Endothelial cell of umbilical vein (primary cell): ENCODE results near the gene DOCK4. TPM values are rescaled to one million over a fixed set of nuclear protein-coding genes. Genes with fewer than 3 reads are reported as not detected.

Experiments used
- BruUV-seq: library from RNA; stranded (reverse); fragments of 400-500 nt; replicated peaks from 2 replicates; lab custom pipeline; 2021; lab: Mats Ljungman, UMichigan
- CTCF ChIA-PET: fragments of 300-600, 350-600 bp; sonication (Branson Sonifier 250); formaldehyde crosslinking; loops from one replicate; lab custom pipeline; 2021; ENCODE audit warnings: antibody characterized with exemption, inconsistent platforms; lab: Charles Lee
- POLR2A ChIA-PET: fragments of 300-600, 350-600 bp; sonication (Branson Sonifier 250); formaldehyde crosslinking; loops from one replicate; lab custom pipeline; 2021; ENCODE audit warnings: antibody characterized with exemption, inconsistent platforms; lab: Charles Lee
- DNase-seq: peaks from one replicate; pipeline ENCODE4 v3.0.0-alpha.2; 2011; ENCODE audit warnings: low read depth, low spot score
- FAIRE-seq: peaks from 2 replicates; lab custom pipeline; 2011; peaks lifted over from hg19 to GRCh38; lab: Jason Lieb, UNC
- H2AFZ ChIP-seq: 2 replicates; pipeline ENCODE4 v1.6.0; 2012; ENCODE audit warnings: low read depth, low read length, control low read depth, inconsistent platforms
- H3K27ac ChIP-seq: 2 replicates; pipeline ENCODE4 v1.5.1; 2011; ENCODE audit warnings: low read depth, mild to moderate bottlenecking, control low read depth, low read length, moderate library complexity; ENCODE audit not compliant: insufficient read depth
- H3K27me3 ChIP-seq, 2 experiments: 2 replicates each; pipeline versions ENCODE4 v1.6.0 to v1.6.1; 2011; ENCODE audit warnings: low read length in 2 of 2, mixed read lengths in 1 of 2; ENCODE audit not compliant: control insufficient read depth in 2 of 2, insufficient read depth in 2 of 2
- H3K36me3 ChIP-seq, 2 experiments: 2 replicates in 1 of 2; 3 replicates in 1 of 2; pipeline ENCODE4 v1.5.1; 2011; ENCODE audit warnings: low read length in 2 of 2, mild to moderate bottlenecking in 1 of 2, moderate library complexity in 1 of 2; ENCODE audit not compliant: control insufficient read depth in 2 of 2, insufficient read depth in 2 of 2; ENCODE audit errors: extremely low read depth in 1 of 2
- H3K4me1 ChIP-seq: 3 replicates; pipeline ENCODE4 v1.5.1; 2011; ENCODE audit warnings: mild to moderate bottlenecking, low read length; ENCODE audit not compliant: control insufficient read depth, insufficient read depth; ENCODE audit errors: extremely low read depth
- H3K4me2 ChIP-seq: 2 replicates; pipeline ENCODE4 v1.6.1; 2011; ENCODE audit warnings: low read length, control low read depth, mixed read lengths; ENCODE audit not compliant: insufficient read depth
- H3K4me3 ChIP-seq, 3 experiments: fragments of 200-600 bp in 1 of 3; sonication (generic), shearing (Covaris generic) in 1 of 3; replicated peaks in 1 of 3; 2 replicates each; pipeline ENCODE4 v1.5.1; 2011 to 2016; ENCODE audit warnings: control low read depth in 3 of 3, low read length in 3 of 3, mild to moderate bottlenecking in 2 of 3, inconsistent platforms in 1 of 3, low read depth in 1 of 3, moderate library complexity in 1 of 3; ENCODE audit not compliant: insufficient read depth in 1 of 3
- H3K79me2 ChIP-seq: 2 replicates; pipeline ENCODE4 v1.6.0; 2012; ENCODE audit warnings: low read length, inconsistent platforms; ENCODE audit not compliant: control insufficient read depth, insufficient read depth
- H3K9ac ChIP-seq: replicated peaks from 2 replicates; pipeline ENCODE3; 2011; ENCODE audit warnings: low read length, control low read depth; ENCODE audit not compliant: insufficient read depth; ENCODE audit errors: extremely low read depth
- H3K9me1 ChIP-seq: replicated peaks from 3 replicates; pipeline ENCODE4 v1.6.0; 2011; ENCODE audit warnings: mild to moderate bottlenecking, low read length; ENCODE audit not compliant: control insufficient read depth, insufficient read depth; ENCODE audit errors: extremely low read depth
- H3K9me3 ChIP-seq: replicated peaks from 2 replicates; pipeline ENCODE4 v1.5.1; 2012; ENCODE audit warnings: low read length, inconsistent platforms; ENCODE audit not compliant: control insufficient read depth, insufficient read depth
- H4K20me1 ChIP-seq: replicated peaks from 2 replicates; pipeline ENCODE3; 2011; ENCODE audit warnings: mild to moderate bottlenecking, low read length; ENCODE audit not compliant: control insufficient read depth, insufficient read depth; ENCODE audit errors: extremely low read depth
- CTCF ChIP-seq, 2 donors: IDR thresholded peaks; 1 replicate in 1 of 2; 2 replicates in 1 of 2; pipeline ENCODE4 v1.5.1; 2011; ENCODE audit warnings: low read length in 2 of 2, mild to moderate bottlenecking in 2 of 2, moderate library complexity in 2 of 2, control low read depth in 1 of 2, inconsistent platforms in 1 of 2, low read depth in 1 of 2; ENCODE audit not compliant: insufficient read depth in 1 of 2; ENCODE audit errors: extremely low read depth in 1 of 2
- EZH2 ChIP-seq: IDR thresholded peaks from 2 replicates; pipeline ENCODE4 v1.6.1; 2012; ENCODE audit warnings: borderline replicate concordance, low read depth, mild to moderate bottlenecking, moderate library complexity, low read length, inconsistent platforms; ENCODE audit not compliant: severe bottlenecking
- FOS ChIP-seq: IDR thresholded peaks from 2 replicates; pipeline ENCODE4 v1.6.1; 2011; ENCODE audit warnings: mild to moderate bottlenecking, low read length, moderate library complexity, borderline replicate concordance; ENCODE audit not compliant: insufficient read depth
- GATA2 ChIP-seq: IDR thresholded peaks from 2 replicates; pipeline ENCODE4 v1.7.0; 2011; ENCODE audit warnings: low read depth, mild to moderate bottlenecking, moderate library complexity, mixed read lengths, low read length; ENCODE audit not compliant: insufficient read length, insufficient read depth
- JUN ChIP-seq: IDR thresholded peaks from 2 replicates; pipeline ENCODE4 v1.6.1; 2011; ENCODE audit warnings: borderline replicate concordance, low read depth; ENCODE audit not compliant: insufficient read length, insufficient read depth
- MAX ChIP-seq: IDR thresholded peaks from 2 replicates; pipeline ENCODE4 v1.6.1; 2011; ENCODE audit not compliant: insufficient read depth, insufficient read length
- MYC ChIP-seq: IDR thresholded peaks from one replicate; pipeline ENCODE4 v1.6.1; 2011; ENCODE audit warnings: mild to moderate bottlenecking, low read depth, low read length
- POLR2AphosphoS5 ChIP-seq: IDR thresholded peaks from 2 replicates; pipeline ENCODE4 v1.6.1; 2012; ENCODE audit warnings: low read depth, mild to moderate bottlenecking, control low read depth, low read length, moderate library complexity; ENCODE audit not compliant: insufficient read depth
- dilution Hi-C: fragments of 300-500 bp; cut with MboI; formaldehyde crosslinking; loops from one replicate; pipeline ENCODE4 v1.15.0; 2019; ENCODE audit warnings: low sequenced_read_pairs; ENCODE audit not compliant: extremely low pct_ligation_motif_present
- intact Hi-C: fragments of 100-400 bp; cut with micrococcal nuclease; formaldehyde crosslinking; loops from one replicate; pipeline ENCODE4 v1.10.0; 2022
- polyA plus RNA-seq, 4 experiments: library from polyadenylated mRNA; depleted of rRNA in 3 of 4; stranded (reverse) in 3 of 4; unstranded in 1 of 4; fragments of >200 nt; gene quantifications; 2 replicates each; pipeline versions ENCODE4 v1.2.1 to v1.2.3, GENCODE V29; 2011 to 2012; ENCODE audit warnings: missing spikeins in 1 of 4
- total RNA-seq: library from RNA; stranded (reverse); gene quantifications from 2 replicates; pipeline ENCODE4 v1.2.3, GENCODE V29; 2021

Gene DOCK4
- total and polyA plus RNA-seq, 2 donors (not counting 3 experiments of a cell fraction or from before 2014, with no cell fraction given), result 47.4 to 164 TPM

GRCh38 chr7:111789048-111789320 lies 417.2 kb downstream of the DOCK4 start:
- Histone ChIP-seq H3K79me2 (no peaks in the 10 kb centered on the region), H3K4me3 (no peak overlapping the region), H3K27ac (no peak overlapping the region), H3K4me1 (no peaks in the 10 kb centered on the region), H3K9me1 (no peaks in the 10 kb centered on the region), H3K9me3 (no peaks in the 10 kb centered on the region), H3K4me2 (no peak overlapping the region), H3K36me3 (peaks cover 10 to 22% of the 10 kb centered on the region in 2 experiments), H4K20me1 (no peaks in the 10 kb centered on the region), H2AFZ (no peak overlapping the region), H3K9ac (no peak overlapping the region), H3K27me3 (no peaks in the 10 kb centered on the region)
- FAIRE-seq (no peak), DNase-seq (no peak)
- ChIA-PET POLR2A (no interaction called here), CTCF (interaction anchor here (2.2 kb wide), 2 partner anchors 36 to 67 kb away, joined by 6 to 11 read pairs; no protein-coding TSS in a partner anchor)
- TF ChIP-seq FOS (no peak), MAX (no peak), CTCF (IDR thresholded peaks at IDR 0.05; ENCODE audit: extremely low read depth in 1 of 2, insufficient read depth in 1 of 2, low read depth in 1 of 2, low read length in 2 of 2) (no peak), GATA2 (no peak), EZH2 (no peak), MYC (no peak), POLR2AphosphoS5 (no peak), JUN (no peak)
- intact Hi-C loops (no loop called here), dilution Hi-C loops (no loop called here)
- BruUV-seq, result no TSS peak
